ENCODE results near the gene PDSS2.

PDSS2 gene

GRCh38 chr6:107357031-107357430, 102.3 kb downstream of the PDSS2 start:
- Histone ChIP-seq H3K4me1 (ENCODE audit: control insufficient read depth, low read length) (no peaks in the 10 kb centered on the region), H3K4me2 (ENCODE audit: low read length) (no peak overlapping the region), H3K79me2 (ENCODE audit: control insufficient read depth, low read length) (no peaks in the 10 kb centered on the region), H3K27me3 (ENCODE audit: control insufficient read depth, low read length) (no peaks in the 10 kb centered on the region), H3K9me2 (replicated peaks; ENCODE audit: control insufficient read depth, low read length) (no peaks in the 10 kb centered on the region), H3K4me3 (ENCODE audit: low read length) (no peak overlapping the region), H3K36me3 (ENCODE audit: control insufficient read depth, low read length) (no peaks in the 10 kb centered on the region), H3K9me3 (ENCODE audit: control insufficient read depth, insufficient read depth, low read length) (no peaks in the 10 kb centered on the region), H4K20me1 (ENCODE audit: control insufficient read depth, insufficient read depth, low read depth, low read length) (no peaks in the 10 kb centered on the region), H3K27ac (ENCODE audit: low read depth, low read length) (no peak overlapping the region), H3F3A (ENCODE audit: control insufficient read depth, insufficient read depth) (no peaks in the 10 kb centered on the region)
- TF ChIP-seq CTCF (IDR thresholded peaks at IDR 0.05; ENCODE audit: low read depth, low read length, poor library complexity, severe bottlenecking) (no peak), EZH2phosphoT487 (IDR thresholded peaks at IDR 0.05; ENCODE audit: borderline replicate concordance, low read length) (no peak)

GRCh38 chr6:107355659-107356058, 103.7 kb downstream of the PDSS2 start:
- no peak overlapping the region for H3K4me2 ChIP-seq (ENCODE audit: low read length)
- no peaks in the 10 kb centered on the region for H3K9me2 ChIP-seq (replicated peaks; ENCODE audit: control insufficient read depth, low read length)
- no peaks in the 10 kb centered on the region for H3K79me2 ChIP-seq (ENCODE audit: control insufficient read depth, low read length)
- no peaks in the 10 kb centered on the region for H4K20me1 ChIP-seq (ENCODE audit: control insufficient read depth, insufficient read depth, low read depth, low read length)
- TF ChIP-seq CTCF (IDR thresholded peaks at IDR 0.05; ENCODE audit: low read depth, low read length, poor library complexity, severe bottlenecking) (no peak), EZH2phosphoT487 (IDR thresholded peaks at IDR 0.05; ENCODE audit: borderline replicate concordance, low read length) (no peak)
- H3K36me3 ChIP-seq (ENCODE audit: control insufficient read depth, low read length) = no peaks in the 10 kb centered on the region
- H3K9me3 ChIP-seq (ENCODE audit: control insufficient read depth, insufficient read depth, low read length) = no peaks in the 10 kb centered on the region
- no peaks in the 10 kb centered on the region for H3F3A ChIP-seq (ENCODE audit: control insufficient read depth, insufficient read depth)
- H3K27ac ChIP-seq (ENCODE audit: low read depth, low read length) = no peak overlapping the region
- H3K27me3 ChIP-seq (ENCODE audit: control insufficient read depth, low read length) = no peaks in the 10 kb centered on the region
- H3K4me3 ChIP-seq (ENCODE audit: low read length) = no peak overlapping the region
- H3K4me1 ChIP-seq (ENCODE audit: control insufficient read depth, low read length) = no peaks in the 10 kb centered on the region

- Histone ChIP-seq H3K27ac (ENCODE audit: low read depth, low read length) (no peak overlapping the region), H3F3A (ENCODE audit: control insufficient read depth, insufficient read depth) (no peaks in the 10 kb centered on the region), H3K4me1 (ENCODE audit: control insufficient read depth, low read length) (no peaks in the 10 kb centered on the region), H3K9me2 (replicated peaks; ENCODE audit: control insufficient read depth, low read length) (no peaks in the 10 kb centered on the region), H3K36me3 (ENCODE audit: control insufficient read depth, low read length) (no peaks in the 10 kb centered on the region), H3K27me3 (ENCODE audit: control insufficient read depth, low read length) (no peaks in the 10 kb centered on the region), H3K4me2 (ENCODE audit: low read length) (no peak overlapping the region), H3K9me3 (ENCODE audit: control insufficient read depth, insufficient read depth, low read length) (no peaks in the 10 kb centered on the region), H3K4me3 (ENCODE audit: low read length) (no peak overlapping the region), H4K20me1 (ENCODE audit: control insufficient read depth, insufficient read depth, low read depth, low read length) (no peaks in the 10 kb centered on the region), H3K79me2 (ENCODE audit: control insufficient read depth, low read length) (no peaks in the 10 kb centered on the region)
- TF ChIP-seq CTCF (IDR thresholded peaks at IDR 0.05; ENCODE audit: low read depth, low read length, poor library complexity, severe bottlenecking) = no peak
- TF ChIP-seq EZH2phosphoT487 (IDR thresholded peaks at IDR 0.05; ENCODE audit: borderline replicate concordance, low read length) = no peak
Measured at GRCh38 chr6:107354451-107354850, 104.9 kb downstream of the PDSS2 start.

All from DOHH2 (cell line).